IPS-15b (cell line): ENCODE data around the gene CLSTN2.

Experiments used
- H3K27me3 ChIP-seq: one replicate; pipeline ENCODE4 v1.6.1; 2013; ENCODE audit warnings: low read length; ENCODE audit not compliant: control insufficient read depth, insufficient read depth
- H3K36me3 ChIP-seq: one replicate; pipeline ENCODE4 v1.6.1; 2013; ENCODE audit warnings: low read length; ENCODE audit not compliant: control insufficient read depth, insufficient read depth
- H3K4me1 ChIP-seq: one replicate; pipeline ENCODE4 v1.6.1; 2013; ENCODE audit warnings: mild to moderate bottlenecking, low read length; ENCODE audit not compliant: control insufficient read depth, insufficient read depth
- H3K4me3 ChIP-seq: one replicate; pipeline ENCODE4 v1.5.1; 2013; ENCODE audit warnings: low read depth, low read length
- H3K9ac ChIP-seq: one replicate; pipeline ENCODE4 v1.6.1; 2013; ENCODE audit warnings: low read depth, mild to moderate bottlenecking, low read length
- H3K9me3 ChIP-seq: one replicate; pipeline ENCODE4 v1.6.1; 2013; ENCODE audit warnings: mild to moderate bottlenecking, low read length; ENCODE audit not compliant: control insufficient read depth, insufficient read depth

CLSTN2 gene

DNA sequence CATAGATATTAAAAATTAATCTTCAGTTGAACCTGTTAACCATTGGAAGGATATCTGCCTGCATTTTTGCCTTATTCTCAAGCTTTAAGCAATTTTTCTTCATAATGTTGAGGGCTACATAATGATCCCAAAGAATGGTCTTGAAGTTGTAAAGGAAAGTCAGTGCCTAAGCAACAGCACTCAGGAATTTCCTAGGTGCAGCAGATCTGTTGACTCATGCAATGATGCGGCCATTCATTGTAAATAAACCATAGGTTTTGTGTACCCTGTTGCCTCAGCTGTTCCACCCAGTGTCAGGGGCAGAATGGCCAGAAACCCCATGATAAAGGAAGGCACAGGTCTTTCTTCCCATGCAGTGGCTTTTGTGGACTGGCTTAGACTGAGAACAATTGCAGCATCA, 664.5 kb downstream of the CLSTN2 start:
- Histone ChIP-seq H3K4me3 (no peak overlapping the region), H3K36me3 (no peaks in the 10 kb centered on the region), H3K27me3 (no peaks in the 10 kb centered on the region)

DNA sequence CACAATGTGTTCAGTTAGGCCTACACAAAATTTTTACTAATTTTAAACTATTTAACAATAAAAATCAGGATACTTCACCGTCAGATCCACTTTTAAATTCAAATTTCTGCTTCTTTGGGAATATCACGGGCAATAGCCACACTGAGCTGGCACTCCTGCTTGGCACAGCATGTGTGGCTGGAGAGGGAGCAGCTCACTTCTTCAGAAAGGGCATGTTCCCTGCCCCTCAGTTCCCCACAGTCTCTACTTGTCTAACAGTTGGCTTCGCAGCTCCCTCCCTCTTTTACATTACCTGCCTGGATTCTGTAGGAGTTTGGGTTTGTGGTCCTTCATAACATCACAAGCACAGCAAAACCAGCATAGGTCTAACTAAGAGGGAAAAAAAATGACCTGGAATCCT, 666.9 kb downstream of the CLSTN2 start:
- Histone ChIP-seq H3K36me3 (no peaks in the 10 kb centered on the region), H3K27me3 (no peaks in the 10 kb centered on the region), H3K4me1 (no peaks in the 10 kb centered on the region), H3K9ac (no peak overlapping the region), H3K9me3 (no peaks in the 10 kb centered on the region), H3K4me3 (no peak overlapping the region)

More for the DNA sequence above, 664.5 kb downstream of the CLSTN2 start:
- no peak overlapping the region for H3K9ac ChIP-seq
- no peaks in the 10 kb centered on the region for H3K9me3 ChIP-seq
- H3K4me1 ChIP-seq = no peaks in the 10 kb centered on the region

DNA sequence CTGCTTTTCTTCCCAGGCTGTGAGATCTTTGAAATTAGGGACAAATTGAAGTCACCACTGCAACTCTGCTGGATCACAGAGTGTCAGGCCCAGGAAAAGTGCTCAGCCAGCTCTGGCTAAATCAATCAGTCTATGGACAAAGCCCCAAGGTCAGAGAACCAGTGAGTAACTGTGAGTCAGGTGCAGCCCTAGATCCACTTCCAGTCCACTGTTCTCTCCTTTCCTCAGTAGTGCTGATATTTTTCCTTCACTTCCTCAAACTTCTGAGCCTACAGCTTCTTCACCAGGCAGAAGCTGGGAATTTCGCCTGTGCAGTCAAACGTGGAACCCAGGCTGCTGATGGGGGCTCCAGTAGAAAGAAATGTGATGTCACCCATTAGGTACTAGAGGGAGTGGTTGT, 667.8 kb downstream of the CLSTN2 start:
- no peaks in the 10 kb centered on the region for H3K9me3 ChIP-seq
- no peaks in the 10 kb centered on the region for H3K36me3 ChIP-seq
- no peaks in the 10 kb centered on the region for H3K27me3 ChIP-seq
- no peak overlapping the region for H3K9ac ChIP-seq
- no peaks in the 10 kb centered on the region for H3K4me1 ChIP-seq
- no peak overlapping the region for H3K4me3 ChIP-seq

DNA sequence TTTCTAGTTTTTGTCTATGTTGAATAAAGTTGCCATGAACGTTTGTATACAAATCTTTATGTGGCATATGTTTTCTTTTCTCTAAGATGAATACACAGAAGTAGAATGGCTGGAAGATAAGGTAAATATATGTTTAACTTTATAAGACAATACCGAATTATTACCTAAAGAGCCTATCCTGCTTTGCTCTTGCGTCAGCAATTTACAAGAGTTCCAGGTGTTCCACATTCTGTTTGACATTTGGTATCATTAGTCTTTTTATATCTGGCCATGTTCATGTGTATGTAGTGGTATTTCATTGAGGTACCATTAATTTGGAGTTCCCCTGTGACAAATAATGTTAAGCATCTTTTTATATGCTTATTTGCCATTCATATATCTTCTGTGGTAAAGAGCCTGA, 668.8 kb downstream of the CLSTN2 start:
- no peak overlapping the region for H3K4me3 ChIP-seq
- H3K9ac ChIP-seq = no peak overlapping the region
- no peaks in the 10 kb centered on the region for H3K36me3 ChIP-seq
- H3K9me3 ChIP-seq = no peaks in the 10 kb centered on the region
- H3K27me3 ChIP-seq = no peaks in the 10 kb centered on the region
- no peaks in the 10 kb centered on the region for H3K4me1 ChIP-seq

DNA sequence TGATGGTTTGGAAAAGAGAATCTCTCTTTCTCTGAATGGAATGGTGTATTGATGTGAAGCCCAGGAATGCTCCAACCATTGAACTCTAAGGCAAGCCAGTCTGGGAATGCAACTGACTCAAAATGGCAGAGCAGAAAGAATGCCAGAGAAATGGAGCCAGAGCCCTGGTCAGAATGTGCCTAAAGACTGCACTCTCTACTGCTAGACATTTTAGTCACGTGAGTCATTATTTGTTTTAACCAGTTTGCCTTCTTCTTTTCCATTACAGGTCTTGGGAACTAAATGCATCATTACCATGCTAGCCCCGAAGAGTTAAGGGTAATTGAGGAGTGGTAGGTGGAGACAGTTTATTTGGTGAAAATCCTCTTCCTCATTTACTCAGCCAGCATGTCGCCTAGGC, 675.6 kb downstream of the CLSTN2 start:
- no peaks in the 10 kb centered on the region for H3K27me3 ChIP-seq
- no peak overlapping the region for H3K9ac ChIP-seq
- H3K36me3 ChIP-seq = no peaks in the 10 kb centered on the region
- no peaks in the 10 kb centered on the region for H3K9me3 ChIP-seq
- no peaks in the 10 kb centered on the region for H3K4me1 ChIP-seq
- H3K4me3 ChIP-seq = no peak overlapping the region

DNA sequence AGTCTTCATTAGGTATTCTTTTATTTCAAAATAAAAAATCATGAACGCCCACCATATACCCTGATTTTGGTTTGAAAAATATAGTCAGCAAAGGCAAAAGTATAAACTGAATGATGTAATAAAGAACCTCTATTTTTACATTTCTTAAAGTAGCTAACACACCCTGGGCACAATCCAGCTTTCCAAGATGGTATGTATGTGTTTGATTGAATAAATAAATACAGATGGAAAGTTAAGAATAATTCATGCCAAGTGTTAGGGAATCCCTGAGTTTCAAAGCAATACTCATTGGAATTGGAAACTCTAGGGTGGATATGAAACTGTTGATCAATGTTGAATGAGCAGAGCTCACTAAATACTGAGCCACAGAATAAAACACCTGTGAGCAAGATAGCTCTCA, 679.0 kb downstream of the CLSTN2 start:
- Histone ChIP-seq H3K9me3 (no peaks in the 10 kb centered on the region), H3K4me3 (no peak overlapping the region), H3K4me1 (no peaks in the 10 kb centered on the region), H3K9ac (no peak overlapping the region), H3K36me3 (no peaks in the 10 kb centered on the region), H3K27me3 (no peaks in the 10 kb centered on the region)

DNA sequence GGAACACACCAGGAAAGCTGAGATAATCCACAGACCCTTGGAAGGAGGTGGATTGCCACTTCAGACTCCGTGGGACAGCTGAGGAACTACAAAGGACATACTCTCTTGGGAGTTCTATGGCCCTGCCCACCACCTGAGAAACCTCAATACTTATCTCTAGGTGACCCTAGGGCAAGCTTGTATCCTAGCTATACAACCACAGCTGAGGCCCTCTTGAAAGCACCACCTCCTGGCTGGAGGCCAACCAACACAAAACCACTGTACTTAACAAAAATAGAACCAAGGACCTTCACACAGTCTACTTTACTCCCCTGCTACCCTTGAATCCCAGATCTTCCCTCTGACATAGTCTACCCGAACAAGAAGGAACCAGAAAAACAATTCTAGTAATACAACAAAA, 682.1 kb downstream of the CLSTN2 start:
- no peak overlapping the region for H3K4me3 ChIP-seq
- H3K4me1 ChIP-seq = no peaks in the 10 kb centered on the region

DNA sequence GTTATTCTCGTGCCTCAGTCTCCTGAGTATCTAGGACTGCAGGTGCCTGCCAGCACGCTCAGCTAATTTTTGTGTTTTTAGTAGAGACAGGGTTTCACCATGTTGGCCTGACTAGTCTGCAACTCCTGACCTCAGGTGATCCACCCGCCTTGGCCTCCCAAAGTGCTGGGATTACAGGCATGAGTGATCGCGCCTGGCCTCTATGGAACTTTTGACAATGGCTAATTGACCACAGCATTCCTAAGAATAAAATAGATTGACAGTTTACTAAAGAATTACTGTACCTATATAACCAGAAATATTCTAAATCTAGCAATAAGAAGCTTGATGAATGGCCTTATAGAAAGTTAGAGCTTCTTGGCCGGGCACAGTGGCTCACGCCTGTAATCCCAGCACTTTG, 691.9 kb downstream of the CLSTN2 start:
- no peaks in the 10 kb centered on the region for H3K9me3 ChIP-seq
- no peaks in the 10 kb centered on the region for H3K27me3 ChIP-seq
- no peaks in the 10 kb centered on the region for H3K36me3 ChIP-seq
- H3K9ac ChIP-seq = no peak overlapping the region
- no peaks in the 10 kb centered on the region for H3K4me1 ChIP-seq
- H3K4me3 ChIP-seq = no peak overlapping the region

More for the DNA sequence above, 682.1 kb downstream of the CLSTN2 start:
- Histone ChIP-seq H3K9ac (no peak overlapping the region), H3K27me3 (no peaks in the 10 kb centered on the region), H3K36me3 (no peaks in the 10 kb centered on the region), H3K9me3 (no peaks in the 10 kb centered on the region)
